Measurements from ENCODE around the gene SIAH3.

The SIAH3 gene

GRCh38 chr13:45731455-45731854 lies 120.1 kb downstream of the SIAH3 start:
- no peak for DNase-seq

- peak; percentile 1 to 40 for DNase-seq
Measured at GRCh38 chr13:45728759-45729158, 122.8 kb downstream of the SIAH3 start.

Measured in NCI-H524 (cell line).